Astrocyte of the cerebellum (primary cell): ENCODE measurements around the gene LCMT1.
"Not testable (repeated sequence)": the region's sequence is repeated elsewhere in the genome, so short reads cannot be mapped to it uniquely, and the experiment has no call there.

Source experiments
- DNase-seq: peaks from one replicate; pipeline ENCODE4 v3.0.0-alpha.2; 2011; ENCODE audit warnings: low read depth
- H3K4me3 ChIP-seq: 2 replicates; pipeline ENCODE4 v1.5.1; 2011; ENCODE audit warnings: mild to moderate bottlenecking, low read depth, low read length, moderate library complexity
- in situ Hi-C: cut with HindIII; loops from 2 replicates; pipeline ENCODE4 v1.10.0; 2017; ENCODE audit warnings: low sequenced_read_pairs
- TF ChIP-seq, protein P1 (sequence below): IDR thresholded peaks from 2 replicates; pipeline ENCODE4 v1.5.1; 2012; ENCODE audit warnings: low read length, low read depth, moderate library complexity, mild to moderate bottlenecking; ENCODE audit errors: missing control alignments

The LCMT1 gene

DNA sequence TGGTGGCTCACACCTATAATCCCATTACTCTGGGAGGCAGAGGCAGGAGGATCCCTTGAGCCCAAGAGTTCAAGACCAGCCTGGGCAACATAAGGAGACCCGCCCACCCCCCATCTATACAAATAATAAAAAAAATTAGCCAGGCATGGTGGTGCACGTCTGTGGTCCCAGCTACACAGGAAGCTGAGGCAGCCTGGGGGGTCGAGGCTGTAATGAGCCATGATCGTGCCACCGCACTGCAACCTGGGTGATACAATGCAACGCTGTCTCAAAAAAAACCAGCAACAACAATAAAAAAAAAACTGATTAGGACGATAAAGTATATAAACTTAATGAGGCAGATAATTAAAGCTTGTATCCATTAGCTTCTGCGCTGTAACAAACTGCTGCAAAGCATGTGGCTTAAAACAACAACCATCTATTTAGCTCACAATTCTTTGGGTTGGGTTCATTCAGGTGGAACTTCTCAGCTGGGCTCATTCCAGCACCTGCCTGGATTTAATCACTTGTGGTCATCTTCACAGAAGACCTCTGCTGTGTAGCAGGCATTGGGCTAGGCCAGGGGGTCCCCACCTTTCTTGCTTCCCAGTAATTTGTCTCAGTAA, 45.8 kb downstream of the LCMT1 start:
- TF ChIP-seq, protein P1, sequence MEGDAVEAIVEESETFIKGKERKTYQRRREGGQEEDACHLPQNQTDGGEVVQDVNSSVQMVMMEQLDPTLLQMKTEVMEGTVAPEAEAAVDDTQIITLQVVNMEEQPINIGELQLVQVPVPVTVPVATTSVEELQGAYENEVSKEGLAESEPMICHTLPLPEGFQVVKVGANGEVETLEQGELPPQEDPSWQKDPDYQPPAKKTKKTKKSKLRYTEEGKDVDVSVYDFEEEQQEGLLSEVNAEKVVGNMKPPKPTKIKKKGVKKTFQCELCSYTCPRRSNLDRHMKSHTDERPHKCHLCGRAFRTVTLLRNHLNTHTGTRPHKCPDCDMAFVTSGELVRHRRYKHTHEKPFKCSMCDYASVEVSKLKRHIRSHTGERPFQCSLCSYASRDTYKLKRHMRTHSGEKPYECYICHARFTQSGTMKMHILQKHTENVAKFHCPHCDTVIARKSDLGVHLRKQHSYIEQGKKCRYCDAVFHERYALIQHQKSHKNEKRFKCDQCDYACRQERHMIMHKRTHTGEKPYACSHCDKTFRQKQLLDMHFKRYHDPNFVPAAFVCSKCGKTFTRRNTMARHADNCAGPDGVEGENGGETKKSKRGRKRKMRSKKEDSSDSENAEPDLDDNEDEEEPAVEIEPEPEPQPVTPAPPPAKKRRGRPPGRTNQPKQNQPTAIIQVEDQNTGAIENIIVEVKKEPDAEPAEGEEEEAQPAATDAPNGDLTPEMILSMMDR = no peak
- in situ Hi-C loops = loop anchor here (5.0 kb wide), 1 partner anchor 35 kb away; no protein-coding TSS in a partner anchor
- H3K4me3 ChIP-seq = no peak overlapping the region
- DNase-seq = peak; percentile 51

DNA sequence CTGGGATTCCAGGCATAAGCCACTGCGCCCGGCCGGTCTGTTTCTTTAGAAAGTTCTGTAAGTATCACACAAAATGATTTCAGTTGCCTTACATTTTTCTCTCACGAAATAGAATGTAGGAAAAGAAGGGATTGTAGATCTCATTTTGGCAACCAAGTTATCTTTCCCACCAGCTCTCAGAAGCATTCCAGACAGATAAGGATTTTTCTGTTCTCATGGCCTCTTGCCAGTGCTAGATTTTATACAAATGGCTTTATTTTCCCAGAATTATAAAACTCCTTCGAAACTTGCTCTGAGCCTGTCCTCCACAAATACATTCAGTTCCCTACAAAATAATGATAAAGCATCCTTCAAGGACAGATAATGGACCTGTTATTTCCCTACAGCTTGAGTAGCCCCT, 46.9 kb downstream of the LCMT1 start:
- H3K4me3 ChIP-seq = no peak overlapping the region
- no peak for DNase-seq
- in situ Hi-C loops = loop anchor here (5.0 kb wide), 1 partner anchor 34 kb away; no protein-coding TSS in a partner anchor
- TF ChIP-seq, protein P1 = no peak

DNA sequence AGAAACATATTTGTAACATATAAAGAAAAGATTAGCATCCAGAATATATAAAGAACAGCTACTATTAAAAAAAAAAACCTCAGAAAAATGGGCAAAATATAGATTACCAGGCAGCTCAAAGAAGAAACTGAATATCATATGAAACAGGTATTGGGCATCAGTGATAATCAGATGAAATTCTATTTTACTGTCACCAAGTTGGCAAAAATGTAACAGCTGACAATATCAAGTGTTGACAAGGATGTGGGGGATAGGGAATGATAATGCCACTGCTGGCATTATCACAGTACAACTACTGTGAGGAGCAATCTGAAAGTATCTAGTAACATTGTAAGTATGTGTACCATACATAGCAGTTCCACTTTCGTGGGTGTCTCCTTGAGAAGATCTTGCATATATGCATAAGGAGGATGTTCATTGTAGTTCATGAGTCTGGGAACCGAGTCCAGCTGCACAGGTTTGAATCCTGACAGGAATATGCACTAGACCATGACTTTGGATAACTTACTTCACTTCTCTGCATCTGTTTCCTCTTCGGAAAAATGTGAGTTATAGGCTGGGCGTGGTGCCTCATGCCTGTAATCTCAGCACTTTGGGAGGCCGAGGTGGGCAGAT, 50.3 kb downstream of the LCMT1 start:
- in situ Hi-C loops = no loop called here
- DNase-seq = no peak
- TF ChIP-seq, protein P1 = no peak

DNA sequence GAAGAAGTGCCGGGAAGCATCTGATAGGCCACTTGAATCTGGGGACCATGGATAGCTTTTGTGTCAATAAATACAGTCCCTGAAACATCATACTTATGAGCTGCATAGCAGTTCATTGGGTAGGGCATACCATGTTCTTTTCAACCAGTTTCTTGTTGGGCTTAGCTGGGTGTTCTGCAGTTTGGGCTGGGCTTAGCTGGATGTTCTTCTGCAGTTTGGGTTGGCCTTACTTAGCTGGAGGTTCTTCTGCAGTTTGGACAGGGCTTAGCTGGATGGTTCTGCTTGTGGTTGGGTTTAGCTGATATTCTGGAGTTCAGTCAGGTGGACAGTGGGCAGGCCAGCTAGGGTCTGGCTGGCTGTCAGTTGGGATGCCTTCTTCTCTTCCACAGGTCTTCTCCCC, 52.1 kb downstream of the LCMT1 start:
- no peak for DNase-seq
- H3K4me3 ChIP-seq = no peak overlapping the region
- in situ Hi-C loops = no loop called here
- TF ChIP-seq, protein P1 = no peak

More for the DNA sequence above, 50.3 kb downstream of the LCMT1 start:
- H3K4me3 ChIP-seq = no peak overlapping the region

DNA sequence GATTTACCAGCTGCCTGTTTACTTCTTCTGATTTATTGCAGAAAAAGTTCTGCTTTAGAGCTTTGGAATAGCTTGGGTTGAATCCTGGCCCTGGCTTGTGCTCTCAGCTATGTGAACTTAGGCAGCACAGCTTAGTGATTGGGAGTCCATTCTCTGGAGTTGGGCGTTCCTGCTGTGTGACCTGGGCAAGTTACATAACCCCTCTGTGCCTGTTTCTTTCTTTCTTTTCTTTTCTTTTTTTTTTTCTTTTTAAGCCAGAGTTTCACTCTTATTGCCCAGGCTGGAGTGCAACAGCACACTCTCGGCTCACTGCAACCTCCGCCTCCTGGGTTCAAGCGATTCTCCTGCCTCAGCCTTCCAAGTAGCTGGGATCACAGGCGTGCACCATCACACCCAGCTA, 53.7 kb downstream of the LCMT1 start:
- H3K4me3 ChIP-seq = no peak overlapping the region
- no peak for DNase-seq
- TF ChIP-seq, protein P1 = no peak
- in situ Hi-C loops = no loop called here

DNA sequence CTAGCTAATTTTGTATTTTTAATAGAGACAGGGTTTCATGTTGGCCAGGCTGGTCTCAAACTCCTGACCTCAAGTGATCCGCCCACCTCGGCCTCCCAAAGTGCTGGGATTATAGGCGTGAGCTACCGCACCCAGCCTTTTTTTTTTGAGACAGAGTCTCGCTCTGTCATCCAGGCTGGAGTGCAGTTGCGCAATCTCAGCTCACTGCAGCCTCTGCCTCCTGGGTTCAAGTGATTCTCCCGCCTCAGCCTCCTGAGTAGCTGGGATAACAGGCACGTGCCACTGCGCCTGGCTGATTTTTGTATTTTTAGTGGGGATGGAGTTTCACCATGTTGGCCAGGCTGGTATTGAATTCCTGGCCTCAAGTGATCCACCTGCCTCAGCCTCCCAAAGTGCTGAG, 56.4 kb downstream of the LCMT1 start:
- H3K4me3 ChIP-seq, DNase-seq, in situ Hi-C loops: not testable (repeated sequence)

DNA sequence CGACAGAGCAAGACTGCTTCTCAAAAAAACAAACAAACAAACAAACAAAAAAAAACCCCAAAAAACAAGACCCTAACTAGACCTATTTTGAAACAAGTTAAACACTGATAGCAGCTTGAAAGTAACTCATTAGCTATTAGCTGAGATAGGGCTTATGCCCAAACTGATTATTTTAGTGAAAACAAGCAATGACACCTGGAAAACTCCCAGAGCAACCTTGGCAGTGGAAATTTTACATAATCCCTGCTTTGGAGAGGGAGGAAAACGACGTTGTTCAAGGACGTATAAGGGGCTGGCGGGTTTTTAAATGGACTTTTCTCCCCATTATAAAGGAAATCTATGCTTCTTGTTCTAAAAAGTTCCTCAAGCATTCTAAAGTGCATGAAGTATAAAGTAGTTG, 59.8 kb downstream of the LCMT1 start:
- no peak overlapping the region for H3K4me3 ChIP-seq
- TF ChIP-seq, protein P1 = no peak
- DNase-seq = no peak
- in situ Hi-C loops = no loop called here
